Measurements from ENCODE around the gene SPATS1. TPM values are rescaled to one million over a fixed set of nuclear protein-coding genes. Genes with fewer than 3 reads are reported as not detected.
"Not testable (repeated sequence)": the region's sequence is repeated elsewhere in the genome, so short reads cannot be mapped to it uniquely, and the experiment has no call there.

The SPATS1 gene
- total RNA-seq, 1 experiment from 2014 or later, result not detected

DNA sequence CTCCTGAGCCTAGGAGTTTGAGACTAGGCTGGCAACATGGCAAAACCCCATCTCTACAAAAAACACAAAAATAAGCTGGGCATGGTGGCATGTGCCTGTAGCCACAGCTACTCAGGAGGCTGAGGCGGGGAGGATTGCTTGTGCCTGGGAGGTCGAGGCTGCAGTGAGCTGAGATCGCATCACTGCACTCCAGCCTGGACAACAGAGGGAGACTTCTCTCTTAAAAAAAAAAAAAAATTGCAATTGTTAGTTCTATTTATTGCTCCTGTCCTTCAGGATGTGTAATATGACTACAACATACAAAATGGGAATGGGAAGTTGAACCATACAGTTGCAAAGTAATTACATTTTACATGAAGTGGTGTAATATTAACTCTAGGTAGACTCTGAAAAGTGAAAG is 21.2 kb upstream of the SPATS1 start:
- no peaks in the 10 kb centered on the region for H3K9me3 ChIP-seq (ENCODE audit: low read length)
- H3K4me1 ChIP-seq (ENCODE audit: insufficient read depth, low read length), result no peaks in the 10 kb centered on the region
- H2AFZ ChIP-seq (ENCODE audit: low read length), result no peak overlapping the region
- H3K36me3 ChIP-seq (ENCODE audit: low read depth, low read length), result no peaks in the 10 kb centered on the region
- H3K27me3 ChIP-seq (ENCODE audit: low read length), result peaks cover 43% of the 10 kb centered on the region
- DNase-seq (no peak), ATAC-seq (no peak)
- POLR2A ChIA-PET (ENCODE audit: unreplicated experiment), result no interaction called here
- H3K4me2 ChIP-seq (ENCODE audit: low read length), result no peak overlapping the region
- no TSS peak for BruUV-seq (replicated peaks)
- H3K9me2 ChIP-seq (replicated peaks; ENCODE audit: low read length), result no peaks in the 10 kb centered on the region
- CTCF ChIA-PET, result no interaction called here
- TF ChIP-seq, protein P1, sequence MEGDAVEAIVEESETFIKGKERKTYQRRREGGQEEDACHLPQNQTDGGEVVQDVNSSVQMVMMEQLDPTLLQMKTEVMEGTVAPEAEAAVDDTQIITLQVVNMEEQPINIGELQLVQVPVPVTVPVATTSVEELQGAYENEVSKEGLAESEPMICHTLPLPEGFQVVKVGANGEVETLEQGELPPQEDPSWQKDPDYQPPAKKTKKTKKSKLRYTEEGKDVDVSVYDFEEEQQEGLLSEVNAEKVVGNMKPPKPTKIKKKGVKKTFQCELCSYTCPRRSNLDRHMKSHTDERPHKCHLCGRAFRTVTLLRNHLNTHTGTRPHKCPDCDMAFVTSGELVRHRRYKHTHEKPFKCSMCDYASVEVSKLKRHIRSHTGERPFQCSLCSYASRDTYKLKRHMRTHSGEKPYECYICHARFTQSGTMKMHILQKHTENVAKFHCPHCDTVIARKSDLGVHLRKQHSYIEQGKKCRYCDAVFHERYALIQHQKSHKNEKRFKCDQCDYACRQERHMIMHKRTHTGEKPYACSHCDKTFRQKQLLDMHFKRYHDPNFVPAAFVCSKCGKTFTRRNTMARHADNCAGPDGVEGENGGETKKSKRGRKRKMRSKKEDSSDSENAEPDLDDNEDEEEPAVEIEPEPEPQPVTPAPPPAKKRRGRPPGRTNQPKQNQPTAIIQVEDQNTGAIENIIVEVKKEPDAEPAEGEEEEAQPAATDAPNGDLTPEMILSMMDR (conservative IDR thresholded peaks at IDR 0.05; ENCODE audit: low read depth, low read length), result no peak
- TF ChIP-seq EZH2 (IDR thresholded peaks at IDR 0.05; ENCODE audit: low read length, unreplicated experiment), result no peak
- no peak overlapping the region for H3K9ac ChIP-seq (ENCODE audit: low read length)
- no peak overlapping the region for H3K27ac ChIP-seq (ENCODE audit: low read length)
- no peaks in the 10 kb centered on the region for H3K79me2 ChIP-seq (ENCODE audit: low read length)
- intact Hi-C loops (cut with micrococcal nuclease), result no loop called here
- no peak overlapping the region for H3K4me3 ChIP-seq (ENCODE audit: low read length)
- H3F3A ChIP-seq (ENCODE audit: low read length, unreplicated experiment), result no peaks in the 10 kb centered on the region
- H4K20me1 ChIP-seq (ENCODE audit: low read length), result no peaks in the 10 kb centered on the region

- POLR2A ChIA-PET (ENCODE audit: unreplicated experiment), result no interaction called here
Observed at GRCh38 chr6:44327096-44327495, 15.4 kb upstream of the SPATS1 start.

DNA sequence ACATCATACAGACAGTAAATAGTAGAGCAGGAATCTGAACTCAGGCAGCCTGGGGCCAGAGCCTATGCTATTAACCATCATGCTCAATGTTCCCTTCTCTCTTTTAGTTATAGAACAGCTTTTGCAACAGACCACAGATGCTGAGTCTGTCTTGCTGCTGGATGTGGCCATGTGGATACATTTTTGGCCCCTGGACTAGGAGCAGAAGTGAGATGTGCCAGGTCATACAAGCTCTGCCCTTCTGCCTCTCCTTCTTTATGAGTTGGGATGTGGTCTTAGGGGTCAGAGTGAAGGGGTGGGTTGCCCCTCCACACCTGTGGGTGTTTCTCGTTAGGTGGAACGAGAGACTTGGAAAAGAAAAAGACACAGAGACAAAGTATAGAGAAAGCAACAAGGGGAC is 14.7 kb upstream of the SPATS1 start:
- Histone ChIP-seq H3K27ac (ENCODE audit: low read length) (no peak overlapping the region), H3K27me3 (ENCODE audit: low read length) (peaks cover 22% of the 10 kb centered on the region), H3K9me3 (ENCODE audit: low read length) (no peaks in the 10 kb centered on the region), H3K4me1 (ENCODE audit: insufficient read depth, low read length) (no peaks in the 10 kb centered on the region), H3K4me2 (ENCODE audit: low read length) (no peak overlapping the region), H2AFZ (ENCODE audit: low read length) (no peak overlapping the region), H3K9ac (ENCODE audit: low read length) (no peak overlapping the region), H3K9me2 (replicated peaks; ENCODE audit: low read length) (no peaks in the 10 kb centered on the region), H3K79me2 (ENCODE audit: low read length) (no peaks in the 10 kb centered on the region), H3K36me3 (ENCODE audit: low read depth, low read length) (no peaks in the 10 kb centered on the region), H3F3A (ENCODE audit: low read length, unreplicated experiment) (no peaks in the 10 kb centered on the region), H3K4me3 (ENCODE audit: low read length) (no peak overlapping the region), H4K20me1 (ENCODE audit: low read length) (no peaks in the 10 kb centered on the region)
- TF ChIP-seq EZH2phosphoT487 (IDR thresholded peaks at IDR 0.05; ENCODE audit: borderline replicate concordance, low read length), result no peak
- TF ChIP-seq EZH2 (IDR thresholded peaks at IDR 0.05; ENCODE audit: low read length, unreplicated experiment), result no peak
- TF ChIP-seq, protein P1 (conservative IDR thresholded peaks at IDR 0.05; ENCODE audit: low read depth, low read length), result no peak
- no TSS peak for BruUV-seq (replicated peaks)
- no peak for ATAC-seq
- ChIA-PET CTCF (no interaction called here), POLR2A (ENCODE audit: unreplicated experiment) (no interaction called here)
- DNase-seq, result no peak
- intact Hi-C loops (cut with micrococcal nuclease), result no loop called here

More at GRCh38 chr6:44327096-44327495, 15.4 kb upstream of the SPATS1 start:
- Histone ChIP-seq H3K4me2 (ENCODE audit: low read length) (no peak overlapping the region), H3K79me2 (ENCODE audit: low read length) (no peaks in the 10 kb centered on the region), H3K4me3 (ENCODE audit: low read length) (no peak overlapping the region), H4K20me1 (ENCODE audit: low read length) (no peaks in the 10 kb centered on the region), H3K36me3 (ENCODE audit: low read depth, low read length) (no peaks in the 10 kb centered on the region), H3K9me3 (ENCODE audit: low read length) (no peaks in the 10 kb centered on the region), H3K9me2 (replicated peaks; ENCODE audit: low read length) (no peaks in the 10 kb centered on the region), H2AFZ (ENCODE audit: low read length) (no peak overlapping the region), H3K9ac (ENCODE audit: low read length) (no peak overlapping the region), H3K4me1 (ENCODE audit: insufficient read depth, low read length) (no peaks in the 10 kb centered on the region), H3F3A (ENCODE audit: low read length, unreplicated experiment) (no peaks in the 10 kb centered on the region), H3K27me3 (ENCODE audit: low read length) (peaks cover 24% of the 10 kb centered on the region), H3K27ac (ENCODE audit: low read length) (no peak overlapping the region)
- ATAC-seq, result no peak
- CTCF ChIA-PET, result no interaction called here
- no TSS peak for BruUV-seq (replicated peaks)
- DNase-seq, result no peak
- intact Hi-C loops (cut with micrococcal nuclease), result no loop called here
- no peak for TF ChIP-seq EZH2 (IDR thresholded peaks at IDR 0.05; ENCODE audit: low read length, unreplicated experiment)
- TF ChIP-seq EZH2phosphoT487 (IDR thresholded peaks at IDR 0.05; ENCODE audit: borderline replicate concordance, low read length), result no peak
- TF ChIP-seq, protein P1 (conservative IDR thresholded peaks at IDR 0.05; ENCODE audit: low read depth, low read length), result no peak

GRCh38 chr6:44328203-44328602 is 14.2 kb upstream of the SPATS1 start:
- CTCF ChIA-PET; H3K4me3 ChIP-seq (ENCODE audit: low read length); POLR2A ChIA-PET (ENCODE audit: unreplicated experiment); H3K36me3 ChIP-seq (ENCODE audit: low read depth, low read length); H4K20me1 ChIP-seq (ENCODE audit: low read length); ATAC-seq; intact Hi-C loops (cut with micrococcal nuclease); H3K4me2 ChIP-seq (ENCODE audit: low read length); H2AFZ ChIP-seq (ENCODE audit: low read length); H3K79me2 ChIP-seq (ENCODE audit: low read length); H3K9ac ChIP-seq (ENCODE audit: low read length); H3K27ac ChIP-seq (ENCODE audit: low read length); H3K9me3 ChIP-seq (ENCODE audit: low read length); H3K4me1 ChIP-seq (ENCODE audit: insufficient read depth, low read length); H3K9me2 ChIP-seq (replicated peaks; ENCODE audit: low read length); H3F3A ChIP-seq (ENCODE audit: low read length, unreplicated experiment); DNase-seq; BruUV-seq (replicated peaks): not testable (repeated sequence)
- H3K27me3 ChIP-seq (ENCODE audit: low read length), result peaks cover 20% of the 10 kb centered on the region
